COLO829 (cell line): ENCODE data around the gene CNNM4.
"Not testable (repeated sequence)": the region's sequence is repeated elsewhere in the genome, so short reads cannot be mapped to it uniquely, and the experiment has no call there.

Source experiments
- DNase-seq: peaks from one replicate; pipeline ENCODE4 v3.0.0; 2012; ENCODE audit warnings: low spot score

Gene CNNM4

GRCh38 chr2:96792772-96793749 is 32.4 kb downstream of the CNNM4 start:
- DNase-seq = no peak

DNA sequence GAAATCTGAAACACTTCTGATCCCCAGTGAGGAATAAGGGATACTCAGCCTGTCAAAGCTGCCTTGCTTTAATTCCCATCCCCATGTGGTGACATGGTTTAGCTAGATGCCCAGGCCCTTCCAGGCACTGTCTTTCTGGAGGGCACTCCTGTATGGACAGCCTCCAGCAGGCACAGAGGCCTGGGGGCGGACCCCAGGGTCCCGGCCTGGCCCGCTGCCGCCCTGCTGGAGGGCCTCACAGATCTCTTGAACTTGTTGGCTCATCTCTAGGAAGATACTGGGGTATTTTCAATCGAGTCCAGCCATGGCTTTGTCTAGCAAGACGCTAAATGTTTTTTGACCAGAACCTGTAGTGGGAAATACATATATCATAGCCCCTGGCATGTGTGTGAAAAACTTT is 34.4 kb downstream of the CNNM4 start:
- no peak for DNase-seq

DNA sequence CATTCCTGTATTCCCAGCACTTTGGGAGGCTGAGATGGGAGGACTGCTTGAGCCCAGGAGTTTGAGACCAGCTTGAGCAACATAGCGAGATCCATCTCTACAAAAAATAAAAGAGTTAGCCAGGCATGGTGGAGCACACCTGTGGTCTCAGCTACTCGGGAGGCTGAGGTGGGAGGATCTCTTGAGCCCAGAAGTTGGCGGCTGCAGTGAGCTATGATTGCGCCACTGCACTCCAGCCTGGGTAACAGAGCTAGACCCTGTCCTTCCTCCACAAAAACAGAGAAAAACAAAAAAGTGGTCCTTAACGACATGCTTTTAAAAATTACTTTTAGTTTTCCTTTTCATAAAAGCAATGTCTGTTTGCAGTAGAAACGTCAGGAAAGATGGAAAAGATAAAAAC is 35.8 kb downstream of the CNNM4 start:
- DNase-seq = not testable (repeated sequence)

GRCh38 chr2:96797066-96797625 is 36.4 kb downstream of the CNNM4 start:
- DNase-seq = no peak

GRCh38 chr2:96798733-96799622 is 38.3 kb downstream of the CNNM4 start:
- no peak for DNase-seq

- no peak for DNase-seq
These were observed 38.9 kb downstream of the CNNM4 start for GRCh38 chr2:96799623-96799935.

- no peak for DNase-seq
These were observed 39.6 kb downstream of the CNNM4 start for GRCh38 chr2:96800061-96801004.

DNA sequence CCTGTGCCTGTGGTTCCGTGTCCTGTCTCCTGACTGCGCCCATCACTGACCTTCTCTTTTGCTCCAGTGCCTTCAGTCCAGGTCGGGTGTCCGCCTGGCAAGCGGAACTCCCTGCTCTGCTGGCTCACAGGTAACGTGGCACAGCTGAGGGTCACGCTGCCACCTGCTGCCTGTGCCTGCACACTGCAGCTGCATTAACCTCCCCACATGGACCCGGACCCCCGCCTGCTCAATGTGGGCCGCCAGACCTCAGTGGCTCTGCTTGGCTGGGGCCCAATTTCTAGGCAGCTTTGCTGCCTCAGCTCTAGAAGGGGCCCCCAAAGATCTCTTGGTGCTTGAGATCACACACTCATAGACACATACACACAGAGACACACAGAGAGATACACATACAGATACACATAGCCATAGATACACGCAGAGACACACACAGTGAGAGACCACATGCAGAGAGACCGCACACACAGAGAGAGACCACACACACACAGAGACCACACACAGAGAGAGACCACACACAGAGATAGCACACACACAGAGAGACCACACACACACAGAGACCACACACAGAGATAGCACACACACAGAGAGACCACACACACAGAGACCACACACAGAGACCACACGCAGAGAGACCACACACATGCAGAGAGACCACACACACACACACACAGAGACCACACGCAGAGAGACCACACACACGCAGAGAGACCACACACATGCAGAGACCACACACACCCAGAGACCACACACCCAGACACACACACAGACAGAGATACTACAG is 40.5 kb downstream of the CNNM4 start:
- DNase-seq = peak; percentile 30

- DNase-seq = no peak
These were observed 41.3 kb downstream of the CNNM4 start for GRCh38 chr2:96801786-96802595.

GRCh38 chr2:96802721-96803120 is 42.0 kb downstream of the CNNM4 start:
- no peak for DNase-seq

DNA sequence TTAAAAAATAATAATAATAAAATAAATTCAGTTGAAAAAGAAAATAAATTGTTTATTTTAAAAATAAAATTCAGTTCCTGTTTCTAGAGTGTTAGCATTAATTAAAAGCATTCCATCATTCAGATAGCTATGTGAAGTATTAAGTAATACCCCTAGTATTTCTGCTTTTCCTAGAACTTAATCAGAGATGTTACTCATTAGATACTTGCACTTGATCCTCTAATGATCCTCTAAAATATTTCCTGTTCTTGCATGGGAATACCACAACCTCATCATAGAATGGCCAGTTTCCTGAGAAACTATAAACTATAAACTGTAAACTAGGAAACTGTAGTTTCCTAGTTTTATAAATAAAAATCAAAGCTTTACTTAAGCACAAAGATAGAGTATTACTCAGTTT is 44.3 kb downstream of the CNNM4 start:
- DNase-seq = no peak

DNA sequence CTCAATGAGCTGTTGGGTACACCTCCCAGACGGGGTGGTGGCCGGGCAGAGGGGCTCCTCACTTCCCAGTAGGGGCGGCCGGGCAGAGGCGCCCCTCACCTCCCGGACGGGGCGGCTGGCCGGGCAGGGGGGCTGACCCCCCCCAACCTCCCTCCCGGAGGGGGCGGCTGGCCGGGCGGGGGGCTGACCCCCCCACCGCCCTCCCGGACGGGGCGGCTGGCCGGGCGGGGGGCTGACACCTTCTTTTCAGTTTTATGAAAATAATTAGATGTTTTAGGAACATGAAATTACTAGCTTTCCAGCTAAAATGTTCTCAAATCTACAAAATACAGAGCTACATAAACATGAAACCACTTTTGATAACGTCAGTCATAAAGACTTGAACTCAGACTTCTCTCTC is 45.2 kb downstream of the CNNM4 start:
- DNase-seq = not testable (repeated sequence)

GRCh38 chr2:96806468-96807126 is 45.9 kb downstream of the CNNM4 start:
- peak; percentile 75 for DNase-seq

DNA sequence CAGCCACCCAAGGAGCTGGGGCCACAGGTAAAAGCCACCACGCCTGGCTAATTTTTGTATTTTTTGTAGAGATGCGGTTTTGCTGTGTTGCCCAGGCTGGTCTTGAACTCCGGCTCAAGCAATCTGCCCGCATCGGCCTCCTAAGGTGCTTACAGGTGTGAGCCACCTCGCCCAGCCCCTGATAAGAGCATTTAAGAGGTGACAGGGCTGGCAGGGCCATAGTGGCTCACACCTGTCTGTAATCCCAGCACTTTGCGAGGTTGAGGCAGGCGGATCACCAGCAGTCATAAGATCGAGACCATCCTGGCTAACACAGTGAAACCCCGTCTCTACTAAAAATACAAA is 46.4 kb downstream of the CNNM4 start:
- no peak for DNase-seq

DNA sequence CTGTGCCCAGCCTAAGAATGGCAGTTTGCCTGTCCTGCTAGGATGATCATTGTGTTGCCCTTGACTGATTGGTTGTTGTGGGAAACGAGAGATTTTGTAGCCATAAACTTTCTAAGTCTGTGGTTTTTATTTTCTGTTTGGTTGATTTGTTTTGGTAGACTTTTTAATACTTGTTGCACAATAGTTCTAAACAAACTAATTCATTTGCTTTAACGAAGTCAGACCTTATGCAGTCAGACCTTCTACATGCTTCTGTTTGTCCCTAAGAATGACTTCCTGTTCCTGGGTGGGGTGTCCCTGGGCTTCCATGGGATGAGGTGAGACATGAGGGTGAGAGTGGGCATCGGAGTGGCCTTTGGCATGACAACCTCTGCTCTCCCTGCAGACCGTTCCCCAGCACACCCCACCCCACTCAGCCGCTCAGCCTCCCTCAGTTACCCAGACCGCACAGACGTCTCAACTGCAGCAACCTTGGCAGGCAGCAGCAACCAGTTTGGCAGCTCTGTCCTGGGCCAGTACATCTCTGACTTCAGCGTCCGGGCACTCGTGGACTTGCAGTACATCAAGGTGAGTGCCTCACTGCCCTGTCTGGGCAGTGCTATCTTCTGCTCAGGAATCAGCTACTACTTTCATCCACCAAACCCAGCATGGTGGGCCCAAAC is 47.6 kb downstream of the CNNM4 start:
- no peak for DNase-seq

DNA sequence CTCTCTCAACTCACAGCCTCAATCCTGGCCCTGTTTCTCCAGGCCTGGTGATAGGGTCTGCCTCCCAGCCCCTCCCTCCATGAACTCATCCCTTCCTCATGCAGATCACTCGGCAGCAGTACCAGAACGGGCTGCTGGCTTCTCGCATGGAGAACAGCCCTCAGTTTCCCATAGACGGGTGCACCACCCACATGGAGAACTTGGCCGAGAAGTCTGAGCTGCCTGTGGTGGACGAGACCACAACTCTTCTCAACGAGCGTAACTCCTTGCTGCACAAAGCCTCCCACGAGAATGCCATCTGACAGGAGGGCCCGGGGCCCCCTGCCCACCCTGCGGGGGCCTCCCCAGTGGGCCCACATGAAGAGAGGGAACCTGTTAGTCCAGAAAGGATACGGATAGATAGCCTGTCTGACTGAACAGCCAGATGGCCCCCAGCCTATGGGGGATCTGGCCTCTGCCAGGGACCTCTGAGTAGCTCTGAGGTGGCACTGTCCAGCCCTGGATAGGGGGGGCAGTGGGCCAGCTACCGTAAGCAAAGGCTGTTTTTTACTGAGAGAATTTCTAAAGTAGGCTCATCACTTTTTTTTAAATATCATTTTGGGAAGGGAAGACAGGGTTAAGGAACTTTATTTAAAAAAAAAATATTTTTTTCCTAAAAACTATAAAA is 48.6 kb downstream of the CNNM4 start:
- DNase-seq = no peak

- DNase-seq = no peak
These were observed 49.5 kb downstream of the CNNM4 start for GRCh38 chr2:96809951-96810782.
